H1 (cell line): ENCODE measurements around the gene ZFP57. TPM values are rescaled to one million over a fixed set of nuclear protein-coding genes. Genes with fewer than 3 reads are reported as not detected.
A peak's percentile ranks its signal among the peaks of the same experiment; 100 is the strongest.

Experiments used
- CTCF ChIA-PET: fragments of 300-600 bp; sonication (Branson Sonifier 250); formaldehyde crosslinking; loops from one replicate; lab custom pipeline; 2021; ENCODE audit not compliant: partially characterized antibody; lab: Charles Lee
- POLR2A ChIA-PET: fragments of 300-600 bp; sonication (Branson Sonifier 250); formaldehyde crosslinking; loops from one replicate; lab custom pipeline; 2021; ENCODE audit warnings: inconsistent platforms; ENCODE audit not compliant: partially characterized antibody; lab: Charles Lee
- DNase-seq, 2 experiments: peaks; one replicate each; pipeline versions ENCODE4 v3.0.0 to v3.0.0-alpha.2; 2010 to 2022; ENCODE audit warnings: low spot score in 2 of 2, low read depth in 1 of 2, mixed read lengths in 1 of 2
- FAIRE-seq: peaks from 2 replicates; lab custom pipeline; 2011; peaks lifted over from hg19 to GRCh38; lab: Jason Lieb, UNC
- H2AFZ ChIP-seq: 2 replicates; pipeline ENCODE4 v1.8.1; 2012; ENCODE audit warnings: low read length, inconsistent platforms
- H2AK5ac ChIP-seq: 2 replicates; pipeline ENCODE4 v1.6.1; 2013; ENCODE audit warnings: low read depth, low read length
- H2BK120ac ChIP-seq: replicated peaks from 2 replicates; pipeline ENCODE3; 2013; ENCODE audit warnings: low read depth, low read length, inconsistent platforms
- H2BK12ac ChIP-seq: 2 replicates; pipeline ENCODE4 v1.6.1; 2013; ENCODE audit warnings: low read depth, low read length
- H2BK15ac ChIP-seq: 2 replicates; pipeline ENCODE4 v1.6.1; 2013; ENCODE audit warnings: low read length
- H2BK20ac ChIP-seq: 2 replicates; pipeline ENCODE4 v1.6.1; 2013; ENCODE audit warnings: low read length
- H2BK5ac ChIP-seq: 2 replicates; pipeline ENCODE4 v1.6.1; 2013; ENCODE audit warnings: low read depth, low read length
- H3K14ac ChIP-seq: 2 replicates; pipeline ENCODE4 v1.6.1; 2013; ENCODE audit warnings: inconsistent platforms; ENCODE audit not compliant: insufficient read length
- H3K18ac ChIP-seq: 2 replicates; pipeline ENCODE4 v1.6.1; 2013; ENCODE audit warnings: low read length; ENCODE audit errors: extremely low read depth
- H3K23ac ChIP-seq: 2 replicates; pipeline ENCODE4 v1.6.1; 2013; ENCODE audit warnings: inconsistent platforms; ENCODE audit not compliant: insufficient read length
- H3K23me2 ChIP-seq: 2 replicates; pipeline ENCODE4 v1.6.1; 2013; ENCODE audit warnings: low read depth, low read length
- H3K27ac ChIP-seq: 2 replicates; pipeline ENCODE4 v1.6.1; 2011; ENCODE audit warnings: low read depth, low read length, inconsistent platforms
- H3K27me3 ChIP-seq, 4 experiments: replicated peaks in 1 of 4; 1 replicate in 1 of 4; 2 replicates in 3 of 4; pipeline versions ENCODE4 v1.6.1 to v1.8.1; 2011 to 2013; ENCODE audit warnings: low read length in 3 of 4, mild to moderate bottlenecking in 3 of 4, inconsistent platforms in 2 of 4, mixed read lengths in 2 of 4, moderate library complexity in 1 of 4; ENCODE audit not compliant: control insufficient read depth in 3 of 4, insufficient read depth in 3 of 4; ENCODE audit errors: extremely low read depth in 1 of 4
- H3K36me3 ChIP-seq, 4 experiments: 2 replicates each; pipeline versions ENCODE4 v1.6.1 to v1.8.1; 2011 to 2013; ENCODE audit warnings: mild to moderate bottlenecking in 4 of 4, low read length in 3 of 4, moderate library complexity in 2 of 4, control low read depth in 1 of 4, inconsistent platforms in 1 of 4; ENCODE audit not compliant: insufficient read depth in 4 of 4, control insufficient read depth in 2 of 4
- H3K4ac ChIP-seq: replicated peaks from 2 replicates; pipeline ENCODE3; 2013; ENCODE audit warnings: low read length, low read depth, mixed read lengths, inconsistent platforms; ENCODE audit not compliant: insufficient read length
- H3K4me1 ChIP-seq, 4 experiments: replicated peaks in 1 of 4; 1 replicate in 1 of 4; 2 replicates in 3 of 4; pipeline versions ENCODE4 v1.6.1 to v1.8.1; 2011 to 2013; ENCODE audit warnings: low read length in 3 of 4, inconsistent platforms in 2 of 4, mixed read lengths in 1 of 4; ENCODE audit not compliant: insufficient read depth in 4 of 4, control insufficient read depth in 3 of 4
- H3K4me2 ChIP-seq, 2 experiments: 2 replicates each; pipeline versions ENCODE4 v1.6.1 to v1.8.1; 2011 to 2013; ENCODE audit warnings: low read depth in 2 of 2, low read length in 2 of 2, control low read depth in 1 of 2, inconsistent platforms in 1 of 2, mild to moderate bottlenecking in 1 of 2; ENCODE audit not compliant: insufficient read depth in 1 of 2
- H3K4me3 ChIP-seq, 4 experiments: fragments of 200-600, 300-600 bp in 1 of 4; sonication (generic), shearing (Covaris generic), sonication (Bioruptor Twin) in 1 of 4; 2 replicates each; pipeline versions ENCODE4 v1.5.1 to v1.8.1; 2011 to 2016; ENCODE audit warnings: low read length in 4 of 4, low read depth in 3 of 4, control low read depth in 2 of 4, inconsistent platforms in 2 of 4, mild to moderate bottlenecking in 2 of 4, mixed read lengths in 1 of 4, moderate library complexity in 1 of 4; ENCODE audit not compliant: insufficient read depth in 2 of 4; ENCODE audit errors: extremely low read depth in 1 of 4
- H3K56ac ChIP-seq: replicated peaks from 2 replicates; pipeline ENCODE3; 2013; ENCODE audit warnings: low read depth, mild to moderate bottlenecking, mixed read lengths, low read length, inconsistent platforms; ENCODE audit not compliant: insufficient read length
- H3K79me1 ChIP-seq: 2 replicates; pipeline ENCODE4 v1.6.1; 2013; ENCODE audit warnings: low read depth, low read length, control low read depth
- H3K79me2 ChIP-seq, 2 experiments: 2 replicates each; pipeline versions ENCODE4 v1.6.1 to v1.8.1; 2012 to 2013; ENCODE audit warnings: low read length in 2 of 2, mild to moderate bottlenecking in 2 of 2, inconsistent platforms in 1 of 2; ENCODE audit not compliant: insufficient read depth in 2 of 2, control insufficient read depth in 1 of 2
- H3K9ac ChIP-seq, 4 experiments: replicated peaks in 1 of 4; 1 replicate in 1 of 4; 2 replicates in 3 of 4; pipeline versions ENCODE4 v1.6.1 to v1.8.1; 2011 to 2013; ENCODE audit warnings: low read depth in 3 of 4, low read length in 3 of 4, control low read depth in 2 of 4, mild to moderate bottlenecking in 2 of 4, moderate library complexity in 2 of 4, inconsistent platforms in 1 of 4; ENCODE audit errors: extremely low read depth in 1 of 4
- H3K9me3 ChIP-seq, 2 experiments: 2 replicates each; pipeline versions ENCODE4 v1.6.1 to v1.8.1; 2012 to 2013; ENCODE audit warnings: mild to moderate bottlenecking in 2 of 2, moderate library complexity in 2 of 2, control low read depth in 1 of 2, inconsistent platforms in 1 of 2, low read depth in 1 of 2, low read length in 1 of 2, mixed read lengths in 1 of 2; ENCODE audit not compliant: insufficient read depth in 2 of 2
- H4K20me1 ChIP-seq, 2 experiments: replicated peaks in 1 of 2; 2 replicates each; pipeline versions ENCODE3 to v1.8.1; 2011 to 2013; ENCODE audit warnings: inconsistent platforms in 2 of 2, low read length in 2 of 2, mild to moderate bottlenecking in 1 of 2; ENCODE audit not compliant: insufficient read depth in 2 of 2, control insufficient read depth in 1 of 2
- H4K5ac ChIP-seq: 2 replicates; pipeline ENCODE4 v1.6.1; 2013; ENCODE audit warnings: low read length, low read depth, mixed read lengths, inconsistent platforms; ENCODE audit not compliant: insufficient read length
- H4K8ac ChIP-seq: 2 replicates; pipeline ENCODE4 v1.8.0; 2013; ENCODE audit warnings: mild to moderate bottlenecking, moderate library complexity, low read length, inconsistent platforms; ENCODE audit not compliant: insufficient read depth; ENCODE audit errors: extremely low read depth
- H4K91ac ChIP-seq: replicated peaks from 2 replicates; pipeline ENCODE3; 2013; ENCODE audit warnings: low read length, mixed read lengths, inconsistent platforms; ENCODE audit not compliant: insufficient read length
- BACH1 ChIP-seq: IDR thresholded peaks from 2 replicates; pipeline ENCODE4 v1.6.1; 2012; ENCODE audit warnings: low read length, improper control_type of control experiment
- CTCF ChIP-seq, 3 experiments: IDR thresholded peaks; 1 replicate in 2 of 3; 2 replicates in 1 of 3; pipeline versions ENCODE4 v1.5.1 to v1.6.1; 2011; ENCODE audit warnings: low read length in 3 of 3, mild to moderate bottlenecking in 3 of 3, inconsistent platforms in 2 of 3, low read depth in 1 of 3, moderate library complexity in 1 of 3; ENCODE audit not compliant: insufficient read depth in 1 of 3; ENCODE audit errors: control extremely low read depth in 1 of 3
- GABPA ChIP-seq: IDR thresholded peaks from 2 replicates; pipeline ENCODE4 v1.6.1; 2011; ENCODE audit warnings: mild to moderate bottlenecking, low read length, moderate library complexity, borderline replicate concordance; ENCODE audit not compliant: insufficient read depth
- KDM5A ChIP-seq: fragments of 200-600 bp; IDR thresholded peaks from 2 replicates; pipeline ENCODE4 v1.7.1; 2012; ENCODE audit warnings: mild to moderate bottlenecking, low read length, inconsistent platforms, mixed read lengths
- RAD21 ChIP-seq, 2 experiments: IDR thresholded peaks in 1 of 2; conservative IDR thresholded peaks in 1 of 2; 2 replicates each; pipeline ENCODE4 v1.6.1; 2011; ENCODE audit warnings: low read depth in 2 of 2, low read length in 2 of 2, improper control_type of control experiment in 1 of 2, inconsistent platforms in 1 of 2, mild to moderate bottlenecking in 1 of 2, moderate library complexity in 1 of 2
- RFX5 ChIP-seq: IDR thresholded peaks from 2 replicates; pipeline ENCODE4 v1.6.1; 2011; ENCODE audit warnings: low read depth, low read length, improper control_type of control experiment, borderline replicate concordance
- TEAD4 ChIP-seq: IDR thresholded peaks from 2 replicates; pipeline ENCODE4 v1.6.1; 2012; ENCODE audit warnings: low read depth, low read length, inconsistent platforms, mixed read lengths
- USF2 ChIP-seq: IDR thresholded peaks from 2 replicates; pipeline ENCODE4 v1.6.1; 2011; ENCODE audit warnings: low read length, improper control_type of control experiment
- WGBS, 2 experiments: shearing (Covaris generic) in 1 of 2; methylation state at CpG; one replicate each; pipeline versions ENCODE4 v1.1.6 to v1.1.7; 2013 to 2015; ENCODE audit warnings: low lambda C conversion rate in 2 of 2, mixed read lengths in 2 of 2, inconsistent platforms in 1 of 2, low coverage in 1 of 2, missing lambda C conversion rate in 1 of 2; ENCODE audit not compliant: insufficient replicate concordance in 2 of 2, insufficient coverage in 1 of 2, insufficient read length in 1 of 2; ENCODE audit errors: extremely low coverage in 1 of 2, missing lambda C conversion rate in 1 of 2; 5-methylcytosine and 5-hydroxymethylcytosine counted together
- polyA plus RNA-seq, 7 experiments: library from polyadenylated mRNA; depleted of rRNA in 3 of 7; stranded (reverse) in 5 of 7; unstranded in 2 of 7; fragments of >200 nt in 5 of 7; fragments of 200-250 nt in 2 of 7; gene quantifications; 1 replicate in 5 of 7; 2 replicates in 1 of 7; 4 replicates in 1 of 7; pipeline versions ENCODE4 v1.2.1 to v1.2.3, GENCODE V29; 2011 to 2013; ENCODE audit warnings: missing spikeins in 2 of 7, mixed read lengths in 2 of 7
- total RNA-seq: library from RNA; stranded (reverse); fragmentation: NEBNext Ultra II Directional; extraction: Animal tissue kit (Norgen Biotek cat#: 25700); gene quantifications from 2 replicates; pipeline ENCODE4 v1.2.1, GENCODE V29; 2021

The ZFP57 gene
- total and polyA plus RNA-seq, 2 of the 8 experiments (the other 6 are each of a cell fraction or from before 2014, with no cell fraction given) = 0.85 to 1.2 TPM

- Histone ChIP-seq H3K79me2 (no peaks in the 10 kb centered on the region), H3K9ac (no peak overlapping the region), H3K36me3 (no peaks in the 10 kb centered on the region), H3K4me3 (no peak overlapping the region), H2BK5ac (no peak overlapping the region), H4K91ac (no peak overlapping the region), H3K27me3 (no peaks in the 10 kb centered on the region), H4K20me1 (no peaks in the 10 kb centered on the region), H3K27ac (no peak overlapping the region), H4K5ac (no peak overlapping the region), H3K18ac (no peak overlapping the region), H2BK120ac (no peak overlapping the region), H2BK20ac (no peak overlapping the region), H3K4ac (no peak overlapping the region), H3K4me1 (no peaks in the 10 kb centered on the region; a peak in 1 of 7 replicates), H3K23ac (no peak overlapping the region), H2AK5ac (no peak overlapping the region), H2AFZ (0 out of 2 replicates have a peak overlapping the region, but pooled peaks have one; percentile 55), H3K9me3 (no peaks in the 10 kb centered on the region), H3K4me2 (no peak overlapping the region), H3K14ac (no peak overlapping the region), H2BK12ac (0 out of 2 replicates have a peak overlapping the region, but pooled peaks have one; percentile 3), H3K79me1 (no peaks in the 10 kb centered on the region), H3K23me2 (peaks cover 2% of the 10 kb centered on the region; the same call in 1 of the 2 replicates), H2BK15ac (no peak overlapping the region), H3K56ac (no peak overlapping the region), H4K8ac (no peak overlapping the region)
- WGBS, 2 experiments = 26% methylated on average over 17 of the region's 17 CpGs; no CpG with 5 or more reads in 1 of the 2 experiments
- POLR2A ChIA-PET = interaction anchor here (0.6 kb wide), 1 partner anchor 306 kb away, joined by 3 read pairs; no protein-coding TSS in a partner anchor
- peak; percentile 48 for FAIRE-seq
- DNase-seq = peak; percentile 61 to 99
- CTCF ChIA-PET = interaction anchor here (0.5 to 14.7 kb wide), 27 partner anchors 8 to 1482 kb away, joined by 3 to 523 read pairs (median 5); partner anchors contain the start of gene MOG
- peak; percentile 28; the same call in 1 of the 2 replicates for TF ChIP-seq RFX5
- TF ChIP-seq RAD21 (IDR thresholded peaks at IDR 0.05 in 1 of 2, conservative IDR thresholded peaks at IDR 0.05 in 1 of 2; ENCODE audit: low read depth in 2 of 2, low read length in 2 of 2) = peak; percentile 82 to 87
- no peak for TF ChIP-seq KDM5A
- TF ChIP-seq TEAD4 = 0 out of 2 replicates have a peak, but pooled peaks have one; percentile 15
- 0 out of 2 replicates have a peak, but pooled peaks have one; percentile 3 for TF ChIP-seq USF2
- TF ChIP-seq CTCF (IDR thresholded peaks at IDR 0.05; ENCODE audit: control extremely low read depth in 1 of 3, insufficient read depth in 1 of 3, low read depth in 1 of 3, low read length in 3 of 3) = peak; percentile 88 to 95 (median 91)
- peak; percentile 71; the same call in 1 of the 2 replicates for TF ChIP-seq GABPA
- no peak for TF ChIP-seq BACH1
Observed at GRCh38 chr6:29702519-29703103, 21.7 kb upstream of the ZFP57 start.
